ENCODE data around the gene PLTP. TPM values are rescaled to one million over a fixed set of nuclear protein-coding genes. Genes with fewer than 3 reads are reported as not detected.

PLTP gene
- total and polyA plus RNA-seq, 2 experiments from 2014 or later = 71.7 to 99.6 TPM

GRCh38 chr20:45946149-45946970, 34.4 kb upstream of the PLTP start:
- TF ChIP-seq CTCF (IDR thresholded peaks at IDR 0.05; ENCODE audit: low read depth, low read length) = no peak
- no peak overlapping the region for H3K27ac ChIP-seq
- H3K36me3 ChIP-seq = peaks cover 63% of the 10 kb centered on the region
- no peak overlapping the region for H3K4me3 ChIP-seq
- no peaks in the 10 kb centered on the region for H3K9me3 ChIP-seq (ENCODE audit: low read depth)
- peak in 1 of 2 donors; percentile 62 for DNase-seq (ENCODE audit: low read depth in 1 of 2, low spot score in 1 of 2)
- H3K27me3 ChIP-seq = no peaks in the 10 kb centered on the region
- H3K4me1 ChIP-seq (ENCODE audit: low read depth) = no peaks in the 10 kb centered on the region

GRCh38 chr20:45945678-45946148, 33.8 kb upstream of the PLTP start:
- no peak for DNase-seq (ENCODE audit: low read depth in 1 of 2, low spot score in 1 of 2)
- no peak overlapping the region for H3K4me3 ChIP-seq
- no peaks in the 10 kb centered on the region for H3K27me3 ChIP-seq
- H3K4me1 ChIP-seq (ENCODE audit: low read depth) = no peaks in the 10 kb centered on the region
- H3K36me3 ChIP-seq = peaks cover 64% of the 10 kb centered on the region
- no peaks in the 10 kb centered on the region for H3K9me3 ChIP-seq (ENCODE audit: low read depth)
- H3K27ac ChIP-seq = no peak overlapping the region
- TF ChIP-seq CTCF (IDR thresholded peaks at IDR 0.05; ENCODE audit: low read depth, low read length) = no peak

- no peak overlapping the region for H3K4me3 ChIP-seq
- H3K4me1 ChIP-seq (ENCODE audit: low read depth) = no peaks in the 10 kb centered on the region
- H3K27me3 ChIP-seq = no peaks in the 10 kb centered on the region
- peaks cover 64% of the 10 kb centered on the region for H3K36me3 ChIP-seq
- no peak for DNase-seq (ENCODE audit: low read depth in 1 of 2, low spot score in 1 of 2)
- no peaks in the 10 kb centered on the region for H3K9me3 ChIP-seq (ENCODE audit: low read depth)
- no peak for TF ChIP-seq CTCF (IDR thresholded peaks at IDR 0.05; ENCODE audit: low read depth, low read length)
- H3K27ac ChIP-seq = no peak overlapping the region
Measured at GRCh38 chr20:45944965-45945677, 33.2 kb upstream of the PLTP start.

- Histone ChIP-seq H3K4me1 (ENCODE audit: low read depth) (no peaks in the 10 kb centered on the region), H3K36me3 (peaks cover 70% of the 10 kb centered on the region), H3K9me3 (ENCODE audit: low read depth) (no peaks in the 10 kb centered on the region), H3K27me3 (no peaks in the 10 kb centered on the region), H3K4me3 (no peak overlapping the region), H3K27ac (no peak overlapping the region)
- peak in 1 of 2 donors; percentile 33 for DNase-seq (ENCODE audit: low read depth in 1 of 2, low spot score in 1 of 2)
- TF ChIP-seq CTCF (IDR thresholded peaks at IDR 0.05; ENCODE audit: low read depth, low read length) = no peak
Measured at GRCh38 chr20:45944151-45944964, 32.4 kb upstream of the PLTP start.

- no peaks in the 10 kb centered on the region for H3K4me1 ChIP-seq (ENCODE audit: low read depth)
- no peak overlapping the region for H3K4me3 ChIP-seq
- no peak for DNase-seq (ENCODE audit: low read depth in 1 of 2, low spot score in 1 of 2)
- H3K27me3 ChIP-seq = no peaks in the 10 kb centered on the region
- no peak for TF ChIP-seq CTCF (IDR thresholded peaks at IDR 0.05; ENCODE audit: low read depth, low read length)
- H3K27ac ChIP-seq = no peak overlapping the region
- H3K36me3 ChIP-seq = peaks cover 75% of the 10 kb centered on the region
- H3K9me3 ChIP-seq (ENCODE audit: low read depth) = no peaks in the 10 kb centered on the region
Measured at GRCh38 chr20:45943613-45944012, 31.7 kb upstream of the PLTP start.

Measured in cardiac muscle cell (in vitro differentiated cells and primary cell).